Stimulated activated naive CD8-positive, alpha-beta T cell treated with anti-CD3 and anti-CD28 coated beads, Interleukin-15, amount 100 ng/mL, for 72 hours (primary cell): ENCODE measurements around the gene FXN.
"Not testable (repeated sequence)": the region's sequence is repeated elsewhere in the genome, so short reads cannot be mapped to it uniquely, and the experiment has no call there.

Experiments used
- ATAC-seq: fragments of 150-1000 bp; cut with Tn5 transposase; 2 replicates; pipeline ENCODE4 v1.10.0; 2021; ENCODE audit warnings: mild to moderate bottlenecking, moderate library complexity
- DNase-seq, 2 donors: peaks; one replicate each; pipeline ENCODE4 v3.0.0; 2021 to 2022
- H3K27ac Mint-ChIP-seq, 2 donors: one replicate each; pipeline ENCODE4 v1.8.0; 2022; ENCODE audit warnings: mild to moderate bottlenecking in 2 of 2, mixed read lengths in 2 of 2, moderate library complexity in 2 of 2
- H3K27me3 Mint-ChIP-seq: one replicate; pipeline ENCODE4 v1.8.0; 2022; ENCODE audit warnings: mixed read lengths
- H3K4me1 Mint-ChIP-seq: one replicate; pipeline ENCODE4 v1.8.0; 2022; ENCODE audit warnings: mild to moderate bottlenecking, mixed read lengths
- H3K4me3 Mint-ChIP-seq, 2 donors: one replicate each; pipeline ENCODE4 v1.8.0; 2022; ENCODE audit warnings: mild to moderate bottlenecking in 2 of 2, mixed read lengths in 2 of 2, moderate library complexity in 1 of 2
- H3K9me3 Mint-ChIP-seq, 2 donors: one replicate each; pipeline ENCODE4 v1.8.0; 2022; ENCODE audit warnings: mixed read lengths in 2 of 2

The FXN gene

DNA sequence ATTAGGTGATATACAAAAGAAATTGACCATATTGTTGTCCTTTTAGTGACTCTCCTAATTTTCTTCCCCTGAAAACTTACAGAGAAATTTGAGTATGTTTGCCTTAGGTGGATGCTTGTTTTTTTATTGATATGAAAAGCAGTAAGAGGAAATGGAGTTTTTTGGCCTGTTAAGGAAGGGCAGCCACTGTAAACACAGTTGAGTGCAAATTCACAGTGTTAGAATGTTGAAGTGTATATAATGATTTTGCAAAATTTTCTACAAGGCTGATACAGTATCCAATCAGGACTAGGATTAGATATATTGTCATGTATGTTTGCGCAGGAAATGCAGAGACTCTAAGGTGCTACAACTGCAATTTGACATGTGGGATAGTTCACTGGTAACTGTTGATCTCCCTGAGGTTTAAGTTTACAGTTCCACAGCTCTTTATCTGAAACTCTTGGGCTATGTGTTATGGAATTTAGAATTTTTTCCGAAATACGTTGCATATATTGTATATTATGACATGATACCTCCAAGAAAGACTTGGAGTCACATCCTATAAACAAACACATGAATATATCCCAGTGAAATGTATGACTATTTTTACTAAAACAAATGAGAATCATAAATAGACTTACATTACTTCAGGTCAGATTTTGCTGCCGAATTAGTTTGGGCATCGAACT lies 62.5 kb downstream of the FXN start:
- ATAC-seq, result no peak
- Mint-ChIP-seq H3K9me3 (no peaks in the 10 kb centered on the region), H3K27ac (peak overlapping the region in 1 of 2 donors; percentile 52), H3K27me3 (no peaks in the 10 kb centered on the region), H3K4me3 (no peak overlapping the region), H3K4me1 (no peaks in the 10 kb centered on the region)
- no peak for DNase-seq

DNA sequence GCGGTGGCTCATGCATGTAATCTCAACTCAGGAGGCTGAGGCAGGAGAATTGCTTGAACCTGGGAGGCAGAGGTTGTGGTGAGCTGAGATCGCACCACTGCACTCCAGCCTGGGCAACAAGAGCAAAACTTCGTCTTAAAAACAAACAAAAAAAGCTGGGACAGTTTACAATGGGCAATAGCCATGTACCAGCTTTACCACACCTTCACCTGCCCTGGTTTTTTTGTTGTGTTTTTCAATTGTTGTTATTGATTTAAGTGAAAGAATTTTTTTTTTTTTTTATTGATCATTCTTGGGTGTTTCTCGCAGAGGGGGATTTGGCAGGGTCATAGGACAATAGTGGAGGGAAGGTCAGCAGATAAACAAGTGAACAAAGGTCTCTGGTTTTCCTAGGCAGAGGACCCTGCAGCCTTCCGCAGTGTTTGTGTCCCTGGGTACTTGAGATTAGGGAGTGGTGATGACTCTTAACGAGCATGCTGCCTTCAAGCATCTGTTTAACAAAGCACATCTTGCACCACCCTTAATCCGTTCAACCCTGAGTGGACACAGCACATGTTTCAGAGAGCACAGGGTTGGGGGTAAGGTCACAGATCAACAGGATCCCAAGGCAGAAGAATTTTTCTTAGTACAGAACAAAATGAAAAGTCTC lies 67.9 kb downstream of the FXN start:
- not testable (repeated sequence) for H3K4me3 Mint-ChIP-seq, H3K27me3 Mint-ChIP-seq, ATAC-seq, H3K9me3 Mint-ChIP-seq, DNase-seq, H3K4me1 Mint-ChIP-seq, H3K27ac Mint-ChIP-seq

DNA sequence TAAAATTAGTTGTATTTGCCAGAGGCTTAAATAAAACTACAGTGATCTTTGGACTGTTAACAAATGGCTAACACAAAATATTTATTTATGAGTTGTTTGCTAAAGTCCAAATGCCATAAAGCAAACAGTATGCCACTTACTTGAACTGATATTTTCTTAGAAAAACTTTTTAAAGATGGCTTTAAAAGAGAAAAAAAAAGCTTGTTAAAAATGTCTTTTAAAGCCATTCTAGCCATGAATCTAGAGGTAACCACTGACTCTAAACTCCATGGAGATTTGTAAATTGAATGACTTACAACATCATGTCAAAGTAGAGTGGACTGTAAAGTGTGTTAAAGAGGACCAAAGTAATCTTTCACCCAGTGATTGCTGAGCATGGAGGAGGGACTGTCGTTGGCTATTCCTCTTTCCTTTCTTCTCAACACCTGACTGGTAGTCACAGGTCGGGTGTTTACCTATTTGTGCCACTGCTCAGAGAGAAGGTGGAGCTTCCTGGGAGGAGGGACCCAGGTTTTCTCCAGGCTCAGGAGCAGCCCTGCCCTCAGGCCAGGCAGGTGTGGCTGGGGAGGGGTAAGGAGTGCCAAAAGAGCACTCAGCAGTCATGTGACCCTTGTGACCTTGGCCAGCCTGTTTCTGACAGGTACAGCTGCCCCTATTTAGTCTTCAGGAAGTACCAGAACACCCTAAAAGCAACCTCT lies 69.4 kb downstream of the FXN start:
- Mint-ChIP-seq H3K4me3 (no peak overlapping the region), H3K4me1 (no peaks in the 10 kb centered on the region), H3K27ac (no peak overlapping the region), H3K27me3 (no peaks in the 10 kb centered on the region), H3K9me3 (no peaks in the 10 kb centered on the region)
- DNase-seq (no peak), ATAC-seq (no peak)

DNA sequence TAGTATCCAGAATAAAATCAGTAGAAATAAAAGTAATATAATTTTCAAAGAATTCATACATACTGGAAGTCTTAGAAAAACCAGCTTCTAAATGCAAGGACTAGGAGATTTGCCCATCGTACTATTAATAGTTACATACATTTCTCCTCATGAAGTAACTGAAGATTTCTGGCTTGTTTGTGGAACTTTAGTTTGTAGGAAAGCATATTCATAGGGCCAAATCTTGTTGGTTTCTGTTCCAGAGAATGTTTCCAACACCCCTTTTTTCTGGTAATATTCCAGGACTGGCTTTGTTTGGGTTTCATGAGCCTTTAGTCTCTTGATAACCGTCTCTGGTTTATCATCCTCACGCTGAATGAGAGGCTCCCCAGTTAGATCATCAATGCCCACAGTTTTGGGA lies 72.2 kb downstream of the FXN start:
- no peak overlapping the region for H3K27ac Mint-ChIP-seq

DNA sequence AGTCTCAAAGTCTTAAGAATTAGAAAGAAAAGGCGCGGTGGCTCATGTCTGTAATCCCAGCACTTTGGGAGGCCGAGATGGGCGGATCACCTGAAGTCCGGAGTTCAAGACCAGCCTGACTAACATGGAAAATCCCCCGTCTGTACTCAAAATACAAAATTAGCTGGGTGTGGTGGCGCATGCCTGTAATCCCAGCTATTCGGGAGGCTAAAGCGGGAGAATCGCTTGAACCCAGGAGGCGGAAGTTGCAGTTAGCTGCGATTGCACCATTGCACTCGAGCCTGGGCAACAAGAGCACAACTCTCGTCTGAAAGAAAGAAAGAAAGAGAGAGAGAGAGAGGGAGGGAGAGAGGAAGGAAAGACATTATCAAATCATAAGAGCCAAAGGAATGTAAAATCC lies 73.2 kb downstream of the FXN start:
- not testable (repeated sequence) for H3K4me3 Mint-ChIP-seq, H3K27me3 Mint-ChIP-seq, DNase-seq, H3K9me3 Mint-ChIP-seq, ATAC-seq, H3K27ac Mint-ChIP-seq, H3K4me1 Mint-ChIP-seq

More for the DNA sequence above, 72.2 kb downstream of the FXN start:
- no peaks in the 10 kb centered on the region for H3K4me1 Mint-ChIP-seq
- ATAC-seq (no peak), DNase-seq (no peak)
- H3K9me3 Mint-ChIP-seq, result no peaks in the 10 kb centered on the region
- no peaks in the 10 kb centered on the region for H3K27me3 Mint-ChIP-seq
- no peak overlapping the region for H3K4me3 Mint-ChIP-seq

DNA sequence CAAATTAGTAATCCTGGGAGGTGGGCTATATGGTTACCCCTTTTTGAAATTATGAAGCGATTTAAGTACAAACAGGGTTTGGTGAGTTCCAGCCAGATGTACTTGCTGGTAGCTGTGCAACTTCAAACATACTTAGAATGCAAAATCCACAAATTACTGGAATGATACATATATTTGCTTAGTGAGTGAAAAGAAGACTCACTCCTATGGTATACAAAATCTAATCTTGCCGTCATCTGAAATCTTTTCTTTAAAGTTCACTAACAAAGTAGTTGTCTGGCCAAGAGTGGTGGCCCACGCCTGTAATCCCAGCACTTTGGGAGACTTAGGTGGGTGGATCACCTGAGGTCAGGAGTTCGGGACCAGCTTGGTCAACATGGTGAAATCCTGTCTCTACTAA lies 73.6 kb downstream of the FXN start:
- Mint-ChIP-seq H3K4me1 (no peaks in the 10 kb centered on the region), H3K4me3 (no peak overlapping the region), H3K27ac (no peak overlapping the region), H3K9me3 (no peaks in the 10 kb centered on the region), H3K27me3 (no peaks in the 10 kb centered on the region)
- no peak for ATAC-seq
- no peak for DNase-seq

DNA sequence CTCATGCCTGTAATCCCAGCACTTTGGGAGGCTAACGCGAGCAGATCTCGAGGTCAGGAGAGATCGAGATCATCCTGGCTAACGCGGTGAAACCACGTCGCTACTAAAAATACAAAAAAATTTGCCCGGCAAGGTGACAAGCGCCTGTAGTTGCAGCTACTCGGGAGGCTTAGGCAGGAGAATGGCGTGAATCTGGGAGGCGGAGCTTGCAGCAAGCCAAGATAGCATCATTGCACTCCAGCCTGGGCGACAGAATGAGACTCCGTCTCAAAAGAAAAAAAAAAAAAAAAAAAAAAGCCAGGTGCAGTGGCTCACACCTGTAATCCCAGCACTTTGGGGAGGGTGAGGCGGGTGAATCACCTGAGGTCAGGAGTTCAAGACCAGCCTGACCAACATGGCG lies 77.1 kb downstream of the FXN start:
- ATAC-seq, H3K4me1 Mint-ChIP-seq, H3K4me3 Mint-ChIP-seq, H3K27me3 Mint-ChIP-seq, H3K27ac Mint-ChIP-seq, DNase-seq, H3K9me3 Mint-ChIP-seq: not testable (repeated sequence)

DNA sequence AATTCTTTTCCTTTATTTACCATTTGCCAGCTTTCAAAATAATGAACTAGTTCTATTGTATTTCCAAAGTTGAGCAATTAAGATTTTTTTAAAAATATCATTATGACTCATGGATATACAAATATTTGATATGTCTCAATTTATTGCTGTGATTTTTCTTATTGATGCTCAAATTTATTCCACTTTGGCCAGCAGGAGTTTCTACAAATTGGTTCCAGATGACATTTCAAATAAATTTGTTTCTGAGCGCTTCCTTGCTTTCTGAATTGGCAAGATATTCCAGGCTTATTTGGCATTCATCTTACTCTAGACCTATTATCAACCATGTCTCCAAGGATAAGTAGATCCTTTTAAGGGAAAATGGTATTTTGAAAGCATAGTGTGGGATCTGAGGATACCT lies 80.1 kb downstream of the FXN start:
- Mint-ChIP-seq H3K27ac (no peak overlapping the region), H3K4me3 (no peak overlapping the region), H3K9me3 (no peaks in the 10 kb centered on the region), H3K4me1 (peaks cover 5% of the 10 kb centered on the region), H3K27me3 (no peaks in the 10 kb centered on the region)
- no peak for DNase-seq
- no peak for ATAC-seq

DNA sequence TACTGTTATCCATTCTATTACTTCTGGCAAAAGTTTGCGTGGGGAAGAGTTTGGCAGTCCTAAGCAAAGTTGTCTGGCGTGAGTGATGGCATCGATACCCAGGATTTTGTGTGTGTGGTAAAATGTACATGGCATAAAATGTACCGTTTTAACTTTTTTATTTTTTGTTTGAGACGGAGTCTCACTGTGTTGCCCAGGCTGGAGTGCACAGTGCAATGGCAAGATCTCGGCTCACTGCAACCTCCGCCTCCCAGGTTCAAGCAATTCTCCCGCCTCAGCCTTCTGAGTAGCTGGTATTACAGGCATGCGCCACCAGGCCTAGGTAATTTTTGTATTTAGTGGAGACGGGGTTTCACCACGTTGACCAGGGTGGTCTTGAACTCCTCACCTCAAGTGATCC lies 83.1 kb downstream of the FXN start:
- H3K4me1 Mint-ChIP-seq, result peaks cover 18% of the 10 kb centered on the region
- DNase-seq (no peak), ATAC-seq (no peak)
- no peak overlapping the region for H3K27ac Mint-ChIP-seq
- H3K9me3 Mint-ChIP-seq, result no peaks in the 10 kb centered on the region
- H3K4me3 Mint-ChIP-seq, result no peak overlapping the region
- peaks cover 13% of the 10 kb centered on the region for H3K27me3 Mint-ChIP-seq

DNA sequence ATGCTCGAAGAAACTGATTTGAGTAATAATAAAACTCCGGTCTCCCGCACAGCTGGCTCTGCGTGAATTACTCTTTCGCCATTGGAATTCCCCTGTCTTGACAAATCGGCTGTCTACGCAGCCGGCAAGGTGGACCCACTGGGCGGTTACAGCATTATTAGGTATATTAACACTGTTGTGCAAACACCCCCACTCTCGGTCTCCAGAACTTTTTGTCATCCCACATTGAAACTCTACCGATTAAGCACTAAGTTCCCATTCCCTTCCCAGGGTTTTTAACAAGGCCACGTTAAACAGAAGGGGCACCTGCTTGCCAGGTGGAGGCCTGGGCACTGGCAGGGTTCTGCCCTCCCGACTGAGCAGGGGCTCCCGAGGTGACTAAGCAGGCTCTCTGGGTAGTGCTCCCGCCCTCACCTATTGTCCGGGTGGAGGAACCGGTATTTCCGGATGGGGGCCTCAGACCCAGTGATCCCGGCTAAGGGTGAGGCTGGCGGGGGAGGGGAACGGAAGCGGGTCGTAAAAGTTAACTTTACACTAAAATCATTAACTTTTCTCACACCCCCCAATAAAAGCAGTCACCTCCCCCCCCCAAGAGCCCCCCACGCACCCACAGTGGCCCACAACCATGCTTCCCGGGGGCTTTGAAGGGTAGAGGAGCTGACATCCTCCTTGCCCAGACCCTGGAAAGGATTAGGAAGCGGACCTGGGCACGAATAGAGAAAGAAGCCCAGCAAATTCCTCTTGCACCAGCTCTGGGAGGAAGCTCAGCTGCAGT lies 85.0 kb downstream of the FXN start:
- DNase-seq, result peak in 1 of 2 donors; percentile 16
- Mint-ChIP-seq H3K4me3 (peak overlapping the region; percentile 93), H3K27me3 (peaks cover 13% of the 10 kb centered on the region), H3K9me3 (no peaks in the 10 kb centered on the region), H3K4me1 (peaks cover 18% of the 10 kb centered on the region), H3K27ac (peak overlapping the region; percentile 31 to 80)
- ATAC-seq, result peak; percentile 52

DNA sequence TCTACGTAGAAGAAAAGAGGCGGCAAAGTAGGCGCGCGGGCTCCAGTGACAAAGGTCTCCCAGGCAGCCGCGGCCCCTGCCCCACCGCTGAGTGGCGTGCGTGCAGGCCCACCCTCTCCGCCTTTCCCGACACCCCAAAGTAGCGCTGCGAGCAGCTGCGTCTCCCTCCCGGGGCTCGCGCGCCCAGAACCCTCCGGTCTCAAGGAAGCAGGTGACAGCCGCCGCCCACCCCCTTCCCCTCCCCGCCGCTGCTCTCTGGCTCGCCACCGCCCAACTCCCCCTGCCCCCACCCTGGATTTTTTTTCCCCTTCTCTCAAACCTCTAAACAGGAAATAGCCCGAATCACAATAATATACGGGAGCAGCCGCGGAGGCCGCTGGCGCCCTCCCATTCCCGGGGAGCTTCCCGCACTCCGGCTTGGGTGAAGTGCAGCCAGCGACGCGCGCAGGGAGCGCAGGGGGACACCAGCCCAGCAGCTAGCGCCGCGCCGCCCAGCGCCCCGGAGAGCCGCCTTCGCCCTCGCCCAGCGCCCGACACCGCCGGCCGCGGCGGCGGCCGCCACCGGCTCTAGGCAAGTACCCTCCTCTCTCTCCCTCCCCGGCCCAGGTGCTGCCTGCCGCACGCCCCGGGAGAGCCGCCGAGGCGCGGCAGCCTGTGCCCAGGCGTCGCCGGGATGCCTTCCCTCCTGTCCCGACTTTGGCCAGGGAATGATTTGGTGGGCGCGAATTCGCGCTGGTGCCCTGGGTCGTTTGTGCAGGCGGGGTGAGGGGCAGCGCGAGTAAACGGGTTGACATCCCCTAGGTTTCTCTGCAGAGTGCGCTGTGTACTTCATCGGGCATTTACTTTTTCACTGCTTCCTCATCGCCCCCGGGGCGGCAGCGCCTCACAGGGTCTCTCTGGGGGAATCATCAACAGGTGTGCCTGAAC lies 85.9 kb downstream of the FXN start:
- peak; percentile 79 for ATAC-seq
- Mint-ChIP-seq H3K27ac (peak overlapping the region; percentile 80 to 88), H3K4me1 (peaks cover 18% of the 10 kb centered on the region), H3K9me3 (no peaks in the 10 kb centered on the region), H3K4me3 (peak overlapping the region; percentile 93), H3K27me3 (peaks cover 13% of the 10 kb centered on the region)
- peak; percentile 37 to 45 for DNase-seq

DNA sequence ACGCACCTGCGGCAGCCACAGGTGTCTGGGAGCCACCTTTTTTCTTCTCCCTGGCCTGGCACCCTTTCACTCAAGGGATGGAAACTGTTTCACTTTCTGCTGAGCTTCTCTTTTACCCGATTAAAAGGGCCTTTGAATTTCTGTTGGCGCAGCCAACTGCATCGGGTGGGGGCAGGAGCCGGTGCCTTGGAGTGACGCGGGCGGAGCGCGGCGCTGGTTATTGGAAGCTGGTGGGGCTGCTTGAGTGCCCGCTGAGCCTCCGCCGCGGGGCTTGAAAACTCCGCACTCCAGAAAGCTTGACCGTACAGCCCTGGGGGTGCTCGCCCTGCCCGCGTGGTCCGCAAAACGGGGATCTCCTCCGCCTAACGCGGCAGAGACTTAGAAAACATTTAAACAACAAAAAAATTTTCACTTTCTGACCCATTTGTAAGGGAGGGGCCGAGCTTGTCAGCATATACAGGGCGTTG lies 86.6 kb downstream of the FXN start:
- ATAC-seq, result peak; percentile 80
- H3K27me3 Mint-ChIP-seq, result peaks cover 13% of the 10 kb centered on the region
- H3K4me1 Mint-ChIP-seq, result peaks cover 18% of the 10 kb centered on the region
- peak in 1 of 2 donors; percentile 40 for DNase-seq
- H3K9me3 Mint-ChIP-seq, result no peaks in the 10 kb centered on the region
- H3K27ac Mint-ChIP-seq, result peak overlapping the region; percentile 80 to 88
- H3K4me3 Mint-ChIP-seq, result peak overlapping the region; percentile 93

DNA sequence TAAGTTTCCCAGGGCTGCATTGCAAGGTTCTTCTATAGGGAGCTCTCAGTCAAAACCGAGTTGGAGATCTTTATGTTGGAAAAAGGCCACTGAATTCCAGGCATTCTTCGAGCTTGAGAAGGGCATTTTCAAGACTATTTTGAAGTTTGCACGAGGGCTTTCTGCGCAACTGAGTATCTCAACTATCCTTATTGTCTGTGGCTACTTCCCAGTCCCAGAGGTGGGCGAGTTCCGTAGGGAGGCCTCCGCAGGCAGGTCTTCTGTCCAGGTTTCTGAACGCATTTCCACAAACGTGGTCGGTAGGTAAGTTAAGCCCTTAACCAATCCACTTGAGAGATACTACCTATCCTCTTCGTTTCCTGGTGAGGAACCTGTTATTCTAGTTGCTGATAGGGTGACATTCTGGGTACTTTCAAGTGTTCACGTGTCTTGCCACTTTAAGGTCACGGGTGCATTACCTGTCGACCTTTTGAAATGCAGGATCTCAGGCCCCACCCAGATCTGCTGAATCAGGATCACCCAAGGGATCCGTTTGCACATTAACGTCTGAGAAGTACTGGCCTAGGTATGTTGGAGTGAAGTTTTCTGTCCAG lies 87.1 kb downstream of the FXN start:
- H3K4me3 Mint-ChIP-seq, result peak overlapping the region; percentile 93
- no peaks in the 10 kb centered on the region for H3K9me3 Mint-ChIP-seq
- H3K27me3 Mint-ChIP-seq, result peaks cover 13% of the 10 kb centered on the region
- H3K27ac Mint-ChIP-seq, result no peak overlapping the region
- H3K4me1 Mint-ChIP-seq, result peaks cover 18% of the 10 kb centered on the region
- ATAC-seq (no peak), DNase-seq (no peak)
